HepG2 (cell line): ENCODE results near the gene BMF. TPM values are rescaled to one million over a fixed set of nuclear protein-coding genes. Genes with fewer than 3 reads are reported as not detected.

Source experiments
- FOXK2 ChIP-seq: fragments of 450-650 bp; IDR thresholded peaks from 2 replicates; pipeline ENCODE4 v1.6.1; 2016
- HDAC6 ChIP-seq: fragments of 200-600 bp; sonication (generic); IDR thresholded peaks from 2 replicates; pipeline ENCODE4 v1.7.0; 2017; ENCODE audit warnings: mild to moderate bottlenecking, antibody characterized with exemption, low read length, low read depth
- SP140L ChIP-seq: sonication (generic); formaldehyde crosslinking; IDR thresholded peaks from 2 replicates; pipeline ENCODE4 v1.4.0; 2020; ENCODE audit warnings: missing genetic modification reagents, borderline replicate concordance
- STAG1 ChIP-seq: sonication (generic); formaldehyde crosslinking; IDR thresholded peaks from 2 replicates; pipeline ENCODE4 v1.4.0; 2020; ENCODE audit warnings: missing genetic modification reagents
- ZBTB8A ChIP-seq: sonication (generic); formaldehyde crosslinking; IDR thresholded peaks from 2 replicates; pipeline ENCODE4 v1.4.0; 2020; ENCODE audit warnings: mild to moderate bottlenecking, low read depth, missing genetic modification reagents, borderline replicate concordance
- ZNF138 ChIP-seq: sonication (generic); formaldehyde crosslinking; IDR thresholded peaks from 2 replicates; pipeline ENCODE4 v1.5.0; 2020; ENCODE audit warnings: mild to moderate bottlenecking, low read depth, missing genetic modification reagents
- ZNF282 ChIP-seq: fragments of 450-650 bp; IDR thresholded peaks from 2 replicates; pipeline ENCODE4 v1.6.1; 2018; ENCODE audit not compliant: partially characterized antibody
- ZNF343 ChIP-seq: sonication (generic); formaldehyde crosslinking; IDR thresholded peaks from 2 replicates; pipeline ENCODE4 v1.4.0; 2020; ENCODE audit warnings: mild to moderate bottlenecking, missing genetic modification reagents
- polyA plus RNA-seq, 8 experiments: library from polyadenylated mRNA; depleted of rRNA in 3 of 8; stranded (reverse) in 7 of 8; unstranded in 1 of 8; fragments of >200 nt; fragmentation: Illumina TruSeq in 4 of 8; extraction: Trizol in 4 of 8; gene quantifications; 2 replicates each; pipeline versions ENCODE4 v1.2.1 to v1.2.3, GENCODE V29; 2011 to 2016; ENCODE audit warnings: low read depth in 4 of 8, missing spikeins in 1 of 8, mixed read lengths in 1 of 8; ENCODE audit not compliant: insufficient read depth in 1 of 8
- total RNA-seq, 5 experiments: library from RNA; depleted of rRNA; stranded (reverse); fragments of >200 nt; fragmentation: Illumina TruSeq; extraction: Trizol; gene quantifications; 2 replicates each; pipeline ENCODE4 v1.2.3, GENCODE V29; 2016; ENCODE audit warnings: low read depth in 1 of 5
- TF ChIP-seq, protein P1 (sequence below): sonication (generic); formaldehyde crosslinking; IDR thresholded peaks from 2 replicates; pipeline ENCODE4 v1.5.0; 2020; ENCODE audit warnings: mild to moderate bottlenecking, missing genetic modification reagents, borderline replicate concordance
- TF ChIP-seq, protein P2 (sequence below): sonication (generic); formaldehyde crosslinking; IDR thresholded peaks from 2 replicates; pipeline ENCODE4 v1.4.0; 2020; ENCODE audit warnings: missing genetic modification reagents
- TF ChIP-seq, protein P3 (sequence below): sonication (generic); formaldehyde crosslinking; IDR thresholded peaks from 2 replicates; pipeline ENCODE4; 2020; ENCODE audit warnings: missing genetic modification reagents, mild to moderate bottlenecking, borderline replicate concordance

BMF gene
- total and polyA plus RNA-seq, 2 of the 13 experiments (the other 11 are each of a cell fraction or from before 2014, with no cell fraction given): 8.7 to 15.9 TPM

DNA sequence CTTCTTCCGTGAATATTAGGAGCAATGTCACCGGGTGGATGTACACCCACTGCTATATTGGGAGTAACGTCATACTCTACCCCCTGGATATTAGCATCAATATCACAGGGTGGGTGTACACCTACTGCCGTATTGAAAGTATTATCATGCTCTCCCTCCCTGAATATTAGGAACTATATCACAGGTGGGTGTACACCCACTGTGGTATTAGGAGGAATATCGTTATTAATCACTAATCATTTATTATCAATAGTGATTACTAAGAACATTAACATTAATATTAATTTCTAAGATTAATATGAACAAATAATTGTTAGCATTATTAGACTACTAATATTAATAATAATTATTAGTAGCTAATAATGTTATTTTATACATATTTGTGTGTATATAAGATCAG is 21.4 kb upstream of the BMF start (continued):
- TF ChIP-seq ZNF282 (no peak), STAG1 (CRISPR knock-in tag) (no peak), SP140L (CRISPR knock-in tag) (no peak), ZNF138 (CRISPR knock-in tag) (no peak), ZNF343 (CRISPR knock-in tag) (no peak), HDAC6 (no peak), FOXK2 (no peak), ZBTB8A (CRISPR knock-in tag) (no peak)
- TF ChIP-seq, protein P1, sequence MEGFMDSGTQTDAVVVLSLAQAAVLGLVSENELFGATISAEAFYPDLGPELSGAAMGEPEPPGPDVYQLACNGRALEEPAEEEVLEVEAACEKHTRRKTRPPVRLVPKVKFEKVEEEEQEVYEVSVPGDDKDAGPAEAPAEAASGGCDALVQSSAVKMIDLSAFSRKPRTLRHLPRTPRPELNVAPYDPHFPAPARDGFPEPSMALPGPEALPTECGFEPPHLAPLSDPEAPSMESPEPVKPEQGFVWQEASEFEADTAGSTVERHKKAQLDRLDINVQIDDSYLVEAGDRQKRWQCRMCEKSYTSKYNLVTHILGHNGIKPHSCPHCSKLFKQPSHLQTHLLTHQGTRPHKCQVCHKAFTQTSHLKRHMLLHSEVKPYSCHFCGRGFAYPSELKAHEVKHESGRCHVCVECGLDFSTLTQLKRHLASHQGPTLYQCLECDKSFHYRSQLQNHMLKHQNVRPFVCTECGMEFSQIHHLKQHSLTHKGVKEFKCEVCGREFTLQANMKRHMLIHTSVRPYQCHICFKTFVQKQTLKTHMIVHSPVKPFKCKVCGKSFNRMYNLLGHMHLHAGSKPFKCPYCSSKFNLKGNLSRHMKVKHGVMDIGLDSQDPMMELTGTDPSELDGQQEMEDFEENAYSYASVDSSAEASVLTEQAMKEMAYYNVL (CRISPR knock-in tag): no peak
- TF ChIP-seq, protein P2, sequence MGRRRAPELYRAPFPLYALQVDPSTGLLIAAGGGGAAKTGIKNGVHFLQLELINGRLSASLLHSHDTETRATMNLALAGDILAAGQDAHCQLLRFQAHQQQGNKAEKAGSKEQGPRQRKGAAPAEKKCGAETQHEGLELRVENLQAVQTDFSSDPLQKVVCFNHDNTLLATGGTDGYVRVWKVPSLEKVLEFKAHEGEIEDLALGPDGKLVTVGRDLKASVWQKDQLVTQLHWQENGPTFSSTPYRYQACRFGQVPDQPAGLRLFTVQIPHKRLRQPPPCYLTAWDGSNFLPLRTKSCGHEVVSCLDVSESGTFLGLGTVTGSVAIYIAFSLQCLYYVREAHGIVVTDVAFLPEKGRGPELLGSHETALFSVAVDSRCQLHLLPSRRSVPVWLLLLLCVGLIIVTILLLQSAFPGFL (CRISPR knock-in tag): no peak
- TF ChIP-seq, protein P3, sequence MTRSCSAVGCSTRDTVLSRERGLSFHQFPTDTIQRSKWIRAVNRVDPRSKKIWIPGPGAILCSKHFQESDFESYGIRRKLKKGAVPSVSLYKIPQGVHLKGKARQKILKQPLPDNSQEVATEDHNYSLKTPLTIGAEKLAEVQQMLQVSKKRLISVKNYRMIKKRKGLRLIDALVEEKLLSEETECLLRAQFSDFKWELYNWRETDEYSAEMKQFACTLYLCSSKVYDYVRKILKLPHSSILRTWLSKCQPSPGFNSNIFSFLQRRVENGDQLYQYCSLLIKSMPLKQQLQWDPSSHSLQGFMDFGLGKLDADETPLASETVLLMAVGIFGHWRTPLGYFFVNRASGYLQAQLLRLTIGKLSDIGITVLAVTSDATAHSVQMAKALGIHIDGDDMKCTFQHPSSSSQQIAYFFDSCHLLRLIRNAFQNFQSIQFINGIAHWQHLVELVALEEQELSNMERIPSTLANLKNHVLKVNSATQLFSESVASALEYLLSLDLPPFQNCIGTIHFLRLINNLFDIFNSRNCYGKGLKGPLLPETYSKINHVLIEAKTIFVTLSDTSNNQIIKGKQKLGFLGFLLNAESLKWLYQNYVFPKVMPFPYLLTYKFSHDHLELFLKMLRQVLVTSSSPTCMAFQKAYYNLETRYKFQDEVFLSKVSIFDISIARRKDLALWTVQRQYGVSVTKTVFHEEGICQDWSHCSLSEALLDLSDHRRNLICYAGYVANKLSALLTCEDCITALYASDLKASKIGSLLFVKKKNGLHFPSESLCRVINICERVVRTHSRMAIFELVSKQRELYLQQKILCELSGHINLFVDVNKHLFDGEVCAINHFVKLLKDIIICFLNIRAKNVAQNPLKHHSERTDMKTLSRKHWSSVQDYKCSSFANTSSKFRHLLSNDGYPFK (CRISPR knock-in tag): no peak
